Stomach (tissue), 9 donors: ENCODE data around the gene TNFRSF11A. TPM values are rescaled to one million over a fixed set of nuclear protein-coding genes. Genes with fewer than 3 reads are reported as not detected.

ENCODE experiments used
- DNase-seq, 2 donors: peaks; one replicate each; pipeline versions ENCODE4 v3.0.0 to v3.0.0-alpha.2; 2013 to 2019
- H3K27ac ChIP-seq, 5 donors: fragments of 200-600 bp in 4 of 5; sonication (generic) in 4 of 5; one replicate each; pipeline ENCODE4 v1.5.1; 2013 to 2019; ENCODE audit warnings: mild to moderate bottlenecking in 1 of 5, moderate library complexity in 1 of 5
- H3K27me3 ChIP-seq, 3 donors: fragments of 200-600 bp; sonication (generic); one replicate each; pipeline ENCODE4 v1.5.1; 2017 to 2019; ENCODE audit warnings: mixed run types in 1 of 3
- H3K36me3 ChIP-seq, 4 donors: fragments of 200-600 bp; sonication (generic); 1 replicate in 3 of 4; 2 replicates in 1 of 4; pipeline ENCODE4 v1.5.1; 2016 to 2019
- H3K4me1 ChIP-seq, 4 donors: fragments of 200-600 bp; sonication (generic); one replicate each; pipeline ENCODE4 v1.5.1; 2016 to 2019
- H3K4me3 ChIP-seq, 4 donors: fragments of 200-600 bp; sonication (generic) in 3 of 4; one replicate each; pipeline ENCODE4 v1.5.1; 2016 to 2019; ENCODE audit warnings: mild to moderate bottlenecking in 1 of 4
- H3K9me3 ChIP-seq, 4 donors: fragments of 200-600 bp; sonication (generic); one replicate each; pipeline ENCODE4 v1.5.1; 2016 to 2019
- CTCF ChIP-seq, 7 experiments: fragments of 450-650 bp in 4 of 7; fragments of 200-600 bp in 3 of 7; sonication (generic) in 3 of 7; IDR thresholded peaks; one replicate each; pipeline ENCODE4 v1.5.1; 2016 to 2019; ENCODE audit warnings: antibody characterized with exemption in 7 of 7, control low read depth in 2 of 7, mild to moderate bottlenecking in 1 of 7
- EP300 ChIP-seq: sonication (generic); formaldehyde crosslinking; IDR thresholded peaks from one replicate; pipeline ENCODE4 v1.6.1; 2017; ENCODE audit warnings: antibody characterized with exemption
- POLR2A ChIP-seq, 4 donors: fragments of 450-650 bp; IDR thresholded peaks; one replicate each; pipeline ENCODE4 v1.6.1; 2016; ENCODE audit warnings: antibody characterized with exemption in 4 of 4, control low read depth in 2 of 4, mild to moderate bottlenecking in 1 of 4, moderate library complexity in 1 of 4
- POLR2AphosphoS5 ChIP-seq, 3 donors: sonication (generic); formaldehyde crosslinking; IDR thresholded peaks; one replicate each; pipeline ENCODE4 v1.6.1; 2016; ENCODE audit warnings: antibody characterized with exemption in 3 of 3
- WGBS, 5 donors: extraction: QIAGEN DNeasy Blood & Tissue Kit in 3 of 5; methylation state at CpG; one replicate each; pipeline versions ENCODE4 v1.1.5 to v1.1.7; 2013 to 2018; 5-methylcytosine and 5-hydroxymethylcytosine counted together
- intact Hi-C: fragments of 100-400 bp; cut with DNase I; formaldehyde crosslinking; loops from one replicate; pipeline ENCODE4 v1.15.1; 2023; ENCODE audit warnings: low total_unique reads
- polyA plus RNA-seq, 3 donors: library from polyadenylated mRNA; stranded (reverse); fragments of 200-250 nt; gene quantifications; one replicate each; pipeline ENCODE4 v1.2.3, GENCODE V29; 2013
- total RNA-seq, 5 donors: library from RNA; depleted of rRNA; stranded (reverse); fragments of >200 nt; gene quantifications; one replicate each; pipeline versions ENCODE4 v1.1.0 to v1.2.3, GENCODE V29; 2014 to 2016
- donor health status: healthy with polysubstance abuse.
- donor health status: Bipolar disorder and iron deficiency.
- donor health status: healthy.

TNFRSF11A gene
- total and polyA plus RNA-seq, 8 donors, result 0.45 to 50.3 (median 4.7) TPM

GRCh38 chr18:62354151-62354550 is 29.0 kb downstream of the TNFRSF11A start:
- WGBS, 5 donors, result 92 to 95% (median 93%) methylated on average over 18 to 29 of the region's 29 CpGs
- H3K27me3 ChIP-seq, result no peaks in the 10 kb centered on the region
- H3K4me1 ChIP-seq, result no peaks in the 10 kb centered on the region
- intact Hi-C loops, result no loop called here
- no peak overlapping the region for H3K27ac ChIP-seq
- H3K36me3 ChIP-seq, result peaks cover 0 to 5% (median 0%) of the 10 kb centered on the region in 4 donors
- no peak overlapping the region for H3K4me3 ChIP-seq
- TF ChIP-seq EP300 (no peak), POLR2AphosphoS5 (IDR thresholded peaks at IDR 0.05) (no peak), POLR2A (IDR thresholded peaks at IDR 0.05) (no peak), CTCF (IDR thresholded peaks at IDR 0.05) (no peak)
- no peaks in the 10 kb centered on the region for H3K9me3 ChIP-seq
- no peak for DNase-seq

GRCh38 chr18:62357079-62357719 is 32.1 kb downstream of the TNFRSF11A start:
- H3K4me3 ChIP-seq, result no peak overlapping the region
- TF ChIP-seq POLR2AphosphoS5 (IDR thresholded peaks at IDR 0.05) (no peak), EP300 (no peak), POLR2A (IDR thresholded peaks at IDR 0.05) (no peak), CTCF (IDR thresholded peaks at IDR 0.05) (no peak)
- 74 to 83% (median 77%) methylated on average over 5 of the region's 5 CpGs for WGBS, 5 donors

GRCh38 chr18:62360805-62361204 is 35.7 kb downstream of the TNFRSF11A start:
- TF ChIP-seq POLR2A (IDR thresholded peaks at IDR 0.05) (no peak), POLR2AphosphoS5 (IDR thresholded peaks at IDR 0.05) (no peak), CTCF (IDR thresholded peaks at IDR 0.05) (no peak), EP300 (no peak)
- no peak for DNase-seq
- intact Hi-C loops, result no loop called here
- 60 to 79% (median 72%) methylated on average over 2 of the region's 2 CpGs for WGBS, 5 donors
- Histone ChIP-seq H3K27me3 (no peaks in the 10 kb centered on the region), H3K4me3 (no peak overlapping the region), H3K27ac (no peak overlapping the region), H3K9me3 (no peaks in the 10 kb centered on the region), H3K36me3 (peaks cover 0 to 4% (median 0%) of the 10 kb centered on the region in 4 donors), H3K4me1 (no peaks in the 10 kb centered on the region)

More at GRCh38 chr18:62357079-62357719, 32.1 kb downstream of the TNFRSF11A start:
- intact Hi-C loops, result no loop called here
- Histone ChIP-seq H3K9me3 (no peaks in the 10 kb centered on the region), H3K27ac (no peak overlapping the region), H3K27me3 (no peaks in the 10 kb centered on the region), H3K36me3 (peaks cover 0 to 5% (median 0%) of the 10 kb centered on the region in 4 donors), H3K4me1 (no peaks in the 10 kb centered on the region)
- DNase-seq, result no peak

- peaks cover 0 to 4% (median 0%) of the 10 kb centered on the region in 4 donors for H3K36me3 ChIP-seq
- no peaks in the 10 kb centered on the region for H3K9me3 ChIP-seq
- H3K27ac ChIP-seq, result no peak overlapping the region
- TF ChIP-seq POLR2A (IDR thresholded peaks at IDR 0.05) (no peak), POLR2AphosphoS5 (IDR thresholded peaks at IDR 0.05) (no peak), EP300 (no peak), CTCF (IDR thresholded peaks at IDR 0.05) (no peak)
- H3K4me3 ChIP-seq, result no peak overlapping the region
- no peaks in the 10 kb centered on the region for H3K27me3 ChIP-seq
- no peaks in the 10 kb centered on the region for H3K4me1 ChIP-seq
- intact Hi-C loops, result no loop called here
- WGBS, 5 donors, result 82 to 98% (median 89%) methylated on average over 7 of the region's 7 CpGs
- DNase-seq, result no peak
These were observed 36.2 kb downstream of the TNFRSF11A start for GRCh38 chr18:62361288-62361687.
